K562 (cell line): ENCODE data around the gene DCUN1D1. TPM values are rescaled to one million over a fixed set of nuclear protein-coding genes. Genes with fewer than 3 reads are reported as not detected.

Experiments
- BRD4 ChIP-seq: fragments of 200-600 bp; sonication (generic); IDR thresholded peaks from 2 replicates; pipeline ENCODE4 v1.6.1; 2017; ENCODE audit warnings: inconsistent platforms
- CREB1 ChIP-seq, 2 experiments: sonication (generic) in 1 of 2; formaldehyde crosslinking in 1 of 2; IDR thresholded peaks; 2 replicates each; pipeline versions ENCODE4 v1.6.1 to v1.8.0; 2012 to 2022; ENCODE audit warnings: inconsistent platforms in 1 of 2, mild to moderate bottlenecking in 1 of 2, missing genetic modification reagents in 1 of 2, moderate library complexity in 1 of 2
- GTF2F1 ChIP-seq: IDR thresholded peaks from 2 replicates; pipeline ENCODE4 v1.6.1; 2011; ENCODE audit warnings: low read depth, low read length, improper control_type of control experiment
- HDAC2 ChIP-seq: fragments of 450-650 bp; IDR thresholded peaks from 2 replicates; pipeline ENCODE4 v1.6.1; 2016; ENCODE audit warnings: mild to moderate bottlenecking
- HEY1 ChIP-seq: fragments of 250-450 bp; sonication (Bioruptor Pico); IDR thresholded peaks from 2 replicates; pipeline ENCODE4 v1.5.0; 2020; ENCODE audit warnings: mild to moderate bottlenecking, moderate library complexity, borderline replicate concordance
- HNRNPK ChIP-seq: fragments of 200-400 bp; formaldehyde crosslinking; IDR thresholded peaks from one replicate; pipeline ENCODE4 v1.6.1; 2018; ENCODE audit warnings: mild to moderate bottlenecking, low read depth, low read length; ENCODE audit not compliant: poor library complexity, severe bottlenecking
- JUN ChIP-seq, 2 experiments: sonication (generic) in 1 of 2; formaldehyde crosslinking in 1 of 2; IDR thresholded peaks; 2 replicates each; pipeline versions ENCODE4 v1.6.1 to v1.8.0; 2012 to 2022; ENCODE audit warnings: borderline replicate concordance in 2 of 2, mild to moderate bottlenecking in 2 of 2, improper control_type of control experiment in 1 of 2, low read depth in 1 of 2, low read length in 1 of 2, missing genetic modification reagents in 1 of 2
- KAT7 ChIP-seq: sonication (generic); formaldehyde crosslinking; IDR thresholded peaks from 2 replicates; pipeline ENCODE4 v1.8.0; 2022; ENCODE audit warnings: missing genetic modification reagents, mild to moderate bottlenecking, borderline replicate concordance
- LEF1 ChIP-seq: fragments of 450-650 bp; IDR thresholded peaks from 2 replicates; pipeline ENCODE4 v1.6.1; 2016; ENCODE audit warnings: mild to moderate bottlenecking
- MCM3 ChIP-seq: fragments of 450-650 bp; IDR thresholded peaks from 2 replicates; pipeline ENCODE4 v1.6.1; 2016
- NCOA6 ChIP-seq: fragments of 450-650 bp; IDR thresholded peaks from 2 replicates; pipeline ENCODE4 v1.6.1; 2017; ENCODE audit warnings: mild to moderate bottlenecking
- NR1H2 ChIP-seq: sonication (generic); formaldehyde crosslinking; IDR thresholded peaks from 2 replicates; pipeline ENCODE4 v1.4.0; 2020; ENCODE audit warnings: mild to moderate bottlenecking, missing genetic modification reagents
- NR3C1 ChIP-seq: sonication (generic); formaldehyde crosslinking; IDR thresholded peaks from 2 replicates; pipeline ENCODE4 v1.8.1; 2022; ENCODE audit warnings: missing genetic modification reagents
- POLR3A ChIP-seq: IDR thresholded peaks from 2 replicates; pipeline ENCODE4 v1.6.1; 2011; ENCODE audit warnings: borderline replicate concordance, mild to moderate bottlenecking, moderate library complexity; ENCODE audit not compliant: insufficient read length, insufficient read depth; ENCODE audit errors: extremely low read depth
- RBM34 ChIP-seq: fragments of 200-400 bp; formaldehyde crosslinking; IDR thresholded peaks from 2 replicates; pipeline ENCODE4 v1.6.1; 2018; ENCODE audit warnings: low read length, borderline replicate concordance; ENCODE audit not compliant: insufficient read depth
- TEAD4 ChIP-seq, 2 experiments: sonication (generic) in 1 of 2; formaldehyde crosslinking in 1 of 2; IDR thresholded peaks; 2 replicates each; pipeline versions ENCODE4 v1.6.1 to v1.8.0; 2012 to 2022; ENCODE audit warnings: borderline replicate concordance in 1 of 2, inconsistent platforms in 1 of 2, low read length in 1 of 2, mild to moderate bottlenecking in 1 of 2, missing genetic modification reagents in 1 of 2
- THRAP3 ChIP-seq: fragments of 450-650 bp; IDR thresholded peaks from 2 replicates; pipeline ENCODE4 v1.6.1; 2016; ENCODE audit warnings: mild to moderate bottlenecking, inconsistent platforms, borderline replicate concordance
- TSC22D4 ChIP-seq: fragments of 450-650 bp; IDR thresholded peaks from 2 replicates; pipeline ENCODE4 v1.6.1; 2016; ENCODE audit warnings: missing genetic modification characterization, missing biosample characterization, control low read depth
- ZNF184 ChIP-seq: sonication (generic); formaldehyde crosslinking; IDR thresholded peaks from 2 replicates; pipeline ENCODE4 v1.5.0; 2020; ENCODE audit warnings: missing genetic modification reagents
- ZNF232 ChIP-seq: sonication (generic); formaldehyde crosslinking; IDR thresholded peaks from 2 replicates; pipeline ENCODE4 v1.8.0; 2022; ENCODE audit warnings: mild to moderate bottlenecking, missing genetic modification reagents
- polyA plus RNA-seq, 8 experiments: library from polyadenylated mRNA; depleted of rRNA in 4 of 8; stranded (reverse) in 5 of 8; unstranded in 3 of 8; fragments of >200 nt; fragmentation: Nextera tagmentation in 2 of 8; fragmentation: Illumina TruSeq in 1 of 8; extraction: Ambion mirVana in 2 of 8; extraction: Trizol in 1 of 8; gene quantifications; 2 replicates each; pipeline versions ENCODE4 v1.2.1 to v1.2.3, GENCODE V29; 2011 to 2014; ENCODE audit warnings: inconsistent platforms in 1 of 8, missing spikeins in 1 of 8
- total RNA-seq, 7 experiments: library from RNA; depleted of rRNA in 6 of 7; stranded (reverse); fragments of >200 nt in 6 of 7; fragmentation: Illumina TruSeq in 2 of 7; extraction: Trizol in 2 of 7; gene quantifications; 2 replicates each; pipeline versions ENCODE4 v1.2.1 to v1.2.3, GENCODE V29; 2011 to 2021; ENCODE audit warnings: low replicate concordance in 1 of 7
- TF ChIP-seq, protein P1 (sequence below), 2 experiments: fragments of 450-650 bp in 1 of 2; IDR thresholded peaks; 2 replicates each; pipeline ENCODE4 v1.6.1; 2011 to 2017; ENCODE audit warnings: low read depth in 2 of 2, antibody characterized with exemption in 1 of 2, borderline replicate concordance in 1 of 2, low read length in 1 of 2, mild to moderate bottlenecking in 1 of 2, mixed read lengths in 1 of 2; ENCODE audit not compliant: control insufficient read depth in 1 of 2
- TF ChIP-seq, protein P2 (sequence below): sonication (generic); formaldehyde crosslinking; IDR thresholded peaks from 2 replicates; pipeline ENCODE4 v1.8.0; 2022; ENCODE audit warnings: mild to moderate bottlenecking, missing genetic modification reagents, borderline replicate concordance

The DCUN1D1 gene
- total and polyA plus RNA-seq, 9 of the 15 experiments (the other 6 are each of a cell fraction or from before 2014, with no cell fraction given): 11.4 to 46.8 (median 28.2) TPM

GRCh38 chr3:182937293-182938051 lies 42.9 kb downstream of the DCUN1D1 start (continued):
- TF ChIP-seq, protein P1, sequence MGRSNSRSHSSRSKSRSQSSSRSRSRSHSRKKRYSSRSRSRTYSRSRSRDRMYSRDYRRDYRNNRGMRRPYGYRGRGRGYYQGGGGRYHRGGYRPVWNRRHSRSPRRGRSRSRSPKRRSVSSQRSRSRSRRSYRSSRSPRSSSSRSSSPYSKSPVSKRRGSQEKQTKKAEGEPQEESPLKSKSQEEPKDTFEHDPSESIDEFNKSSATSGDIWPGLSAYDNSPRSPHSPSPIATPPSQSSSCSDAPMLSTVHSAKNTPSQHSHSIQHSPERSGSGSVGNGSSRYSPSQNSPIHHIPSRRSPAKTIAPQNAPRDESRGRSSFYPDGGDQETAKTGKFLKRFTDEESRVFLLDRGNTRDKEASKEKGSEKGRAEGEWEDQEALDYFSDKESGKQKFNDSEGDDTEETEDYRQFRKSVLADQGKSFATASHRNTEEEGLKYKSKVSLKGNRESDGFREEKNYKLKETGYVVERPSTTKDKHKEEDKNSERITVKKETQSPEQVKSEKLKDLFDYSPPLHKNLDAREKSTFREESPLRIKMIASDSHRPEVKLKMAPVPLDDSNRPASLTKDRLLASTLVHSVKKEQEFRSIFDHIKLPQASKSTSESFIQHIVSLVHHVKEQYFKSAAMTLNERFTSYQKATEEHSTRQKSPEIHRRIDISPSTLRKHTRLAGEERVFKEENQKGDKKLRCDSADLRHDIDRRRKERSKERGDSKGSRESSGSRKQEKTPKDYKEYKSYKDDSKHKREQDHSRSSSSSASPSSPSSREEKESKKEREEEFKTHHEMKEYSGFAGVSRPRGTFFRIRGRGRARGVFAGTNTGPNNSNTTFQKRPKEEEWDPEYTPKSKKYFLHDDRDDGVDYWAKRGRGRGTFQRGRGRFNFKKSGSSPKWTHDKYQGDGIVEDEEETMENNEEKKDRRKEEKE (IDR thresholded peaks at IDR 0.05; ENCODE audit: borderline replicate concordance in 1 of 2, control insufficient read depth in 1 of 2, low read depth in 2 of 2, low read length in 1 of 2): no peak
- TF ChIP-seq JUN (IDR thresholded peaks at IDR 0.05; ENCODE audit: borderline replicate concordance, low read depth, low read length): no peak
- no peak for TF ChIP-seq JUN (CRISPR knock-in tag; IDR thresholded peaks at IDR 0.05; ENCODE audit: borderline replicate concordance)
- TF ChIP-seq HDAC2: peak; percentile 99
- TF ChIP-seq THRAP3: no peak
- TF ChIP-seq POLR3A: no peak
- TF ChIP-seq, protein P2, sequence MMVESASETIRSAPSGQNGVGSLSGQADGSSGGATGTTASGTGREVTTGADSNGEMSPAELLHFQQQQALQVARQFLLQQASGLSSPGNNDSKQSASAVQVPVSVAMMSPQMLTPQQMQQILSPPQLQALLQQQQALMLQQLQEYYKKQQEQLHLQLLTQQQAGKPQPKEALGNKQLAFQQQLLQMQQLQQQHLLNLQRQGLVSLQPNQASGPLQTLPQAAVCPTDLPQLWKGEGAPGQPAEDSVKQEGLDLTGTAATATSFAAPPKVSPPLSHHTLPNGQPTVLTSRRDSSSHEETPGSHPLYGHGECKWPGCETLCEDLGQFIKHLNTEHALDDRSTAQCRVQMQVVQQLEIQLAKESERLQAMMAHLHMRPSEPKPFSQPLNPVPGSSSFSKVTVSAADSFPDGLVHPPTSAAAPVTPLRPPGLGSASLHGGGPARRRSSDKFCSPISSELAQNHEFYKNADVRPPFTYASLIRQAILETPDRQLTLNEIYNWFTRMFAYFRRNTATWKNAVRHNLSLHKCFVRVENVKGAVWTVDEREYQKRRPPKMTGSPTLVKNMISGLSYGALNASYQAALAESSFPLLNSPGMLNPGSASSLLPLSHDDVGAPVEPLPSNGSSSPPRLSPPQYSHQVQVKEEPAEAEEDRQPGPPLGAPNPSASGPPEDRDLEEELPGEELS: no peak
- TF ChIP-seq TSC22D4 (tag): no peak
- no peak for TF ChIP-seq BRD4
- TF ChIP-seq ZNF232: no peak
- 0 out of 2 replicates have a peak, but pooled peaks have one; percentile 49 for TF ChIP-seq LEF1
- TF ChIP-seq HEY1 (CRISPR knock-in tag): no peak
- TF ChIP-seq RBM34: no peak
- no peak for TF ChIP-seq NCOA6
- TF ChIP-seq ZNF184 (CRISPR knock-in tag): no peak
- TF ChIP-seq CREB1 (IDR thresholded peaks at IDR 0.05): peak; percentile 46; the same call in 1 of the 2 replicates
- no peak for TF ChIP-seq CREB1 (CRISPR knock-in tag; IDR thresholded peaks at IDR 0.05)
- no peak for TF ChIP-seq HNRNPK
- TF ChIP-seq NR1H2: no peak
- peak; percentile 98 for TF ChIP-seq TEAD4 (IDR thresholded peaks at IDR 0.05; ENCODE audit: low read length)
- no peak for TF ChIP-seq TEAD4 (CRISPR knock-in tag; IDR thresholded peaks at IDR 0.05; ENCODE audit: borderline replicate concordance)
- no peak for TF ChIP-seq NR3C1
- no peak for TF ChIP-seq KAT7 (CRISPR knock-in tag)
- TF ChIP-seq GTF2F1: no peak
- TF ChIP-seq MCM3: no peak
